A549 (cell line): ENCODE measurements around the gene FUOM. TPM values are rescaled to one million over a fixed set of nuclear protein-coding genes. Genes with fewer than 3 reads are reported as not detected.

Experiments
- ATAC-seq, 2 experiments: fragments of 200-7000 bp in 1 of 2; fragments of >200 bp in 1 of 2; cut with Nextera tagmentation in 1 of 2; cut with Tn5 transposase in 1 of 2; 3 replicates each; pipeline versions ENCODE4 v1.8.0 to v1.9.1; 2018 to 2020; ENCODE audit warnings: mild to moderate bottlenecking in 1 of 2, moderate library complexity in 1 of 2
- CTCF ChIA-PET: fragments of 300-600 bp; sonication (Branson Sonifier 250); formaldehyde crosslinking; extraction: SDS; loops from one replicate; lab custom pipeline; 2021; ENCODE audit warnings: antibody characterized with exemption, inconsistent platforms; lab: Yijun Ruan, JAX
- POLR2A ChIA-PET: fragments of 350-600 bp; formaldehyde crosslinking; extraction: SDS; loops from one replicate; lab custom pipeline; 2021; ENCODE audit warnings: antibody characterized with exemption, inconsistent platforms; lab: Yijun Ruan, JAX
- DNase-seq, 2 experiments: peaks; one replicate each; pipeline versions ENCODE4 v3.0.0 to v3.0.0-alpha.2; 2011 to 2016; ENCODE audit warnings: low read depth in 1 of 2, low spot score in 1 of 2
- FAIRE-seq: peaks from 2 replicates; lab custom pipeline; 2011; peaks lifted over from hg19 to GRCh38; lab: Jason Lieb, UNC
- H3K27ac ChIP-seq, 2 experiments: fragments of >200 bp; sonication (Bioruptor Twin); formaldehyde crosslinking; 3 replicates each; pipeline ENCODE4 v1.5.1; 2016 to 2017
- H3K4me1 ChIP-seq: fragments of >200 bp; sonication (Bioruptor Twin); formaldehyde crosslinking; 3 replicates; pipeline ENCODE4 v1.6.1; 2016
- H3K4me2 ChIP-seq: fragments of >200 bp; sonication (Bioruptor Twin); formaldehyde crosslinking; 3 replicates; pipeline ENCODE4 v1.6.1; 2016
- H3K4me3 ChIP-seq: fragments of >200 bp; sonication (Bioruptor Twin); formaldehyde crosslinking; 3 replicates; pipeline ENCODE4 v1.5.1; 2016
- H3K9me3 ChIP-seq: fragments of >200 bp; sonication (Bioruptor Twin); formaldehyde crosslinking; 3 replicates; pipeline ENCODE4 v1.6.1; 2016
- ATOH8 ChIP-seq: fragments of 250-450 bp; sonication (Bioruptor Pico); IDR thresholded peaks from 2 replicates; pipeline ENCODE4 v1.5.0; 2020; ENCODE audit warnings: low read depth, mild to moderate bottlenecking, moderate library complexity
- CBX8 ChIP-seq: fragments of 200-600 bp; sonication (generic); IDR thresholded peaks from 2 replicates; pipeline ENCODE4 v1.6.1; 2016
- CEBPB ChIP-seq, 2 experiments: fragments of >200 bp in 1 of 2; sonication (Bioruptor Twin) in 1 of 2; formaldehyde crosslinking in 1 of 2; IDR thresholded peaks; 2 replicates each; pipeline ENCODE4 v1.6.1; 2012 to 2016
- CTCF ChIP-seq: fragments of >200 bp; sonication (Bioruptor Twin); formaldehyde crosslinking; IDR thresholded peaks from 3 replicates; pipeline ENCODE4 v1.5.1; 2016
- EP300 ChIP-seq, 2 experiments: fragments of >200 bp; sonication (Bioruptor Twin); formaldehyde crosslinking; IDR thresholded peaks; 2 replicates in 1 of 2; 3 replicates in 1 of 2; pipeline ENCODE4 v1.6.1; 2016 to 2017
- HDAC2 ChIP-seq: fragments of 200-600 bp; sonication (generic); IDR thresholded peaks from 2 replicates; pipeline ENCODE4 v1.6.1; 2016
- HES2 ChIP-seq: fragments of >200 bp; sonication (Bioruptor Twin); formaldehyde crosslinking; IDR thresholded peaks from 2 replicates; pipeline ENCODE4 v1.6.1; 2016
- HMGXB4 ChIP-seq: fragments of 250-450 bp; sonication (Bioruptor Pico); IDR thresholded peaks from 2 replicates; pipeline ENCODE4 v1.5.0; 2021; ENCODE audit warnings: mild to moderate bottlenecking, moderate library complexity, borderline replicate concordance
- HOXA7 ChIP-seq: fragments of 250-450 bp; sonication (Bioruptor Pico); IDR thresholded peaks from 2 replicates; pipeline ENCODE4 v1.5.0; 2020; ENCODE audit warnings: mild to moderate bottlenecking, moderate library complexity
- HOXB5 ChIP-seq: fragments of 250-450 bp; sonication (Bioruptor Pico); IDR thresholded peaks from 2 replicates; pipeline ENCODE4 v1.5.0; 2020; ENCODE audit warnings: mild to moderate bottlenecking, moderate library complexity
- JUN ChIP-seq, 2 experiments: fragments of >200 bp; sonication (Bioruptor Twin); formaldehyde crosslinking; IDR thresholded peaks; 2 replicates in 1 of 2; 3 replicates in 1 of 2; pipeline ENCODE4 v1.6.1; 2016 to 2017
- JUNB ChIP-seq: fragments of >200 bp; sonication (Bioruptor Twin); formaldehyde crosslinking; IDR thresholded peaks from 2 replicates; pipeline ENCODE4 v1.6.1; 2016
- MAFK ChIP-seq: fragments of 450-650 bp; IDR thresholded peaks from 2 replicates; pipeline ENCODE4 v1.6.1; 2014; ENCODE audit not compliant: partially characterized antibody
- MAZ ChIP-seq: fragments of 150-350 bp; IDR thresholded peaks from 2 replicates; pipeline ENCODE4 v1.6.1; 2014; ENCODE audit warnings: antibody characterized with exemption, low read depth, low read length, borderline replicate concordance
- NFE2L2 ChIP-seq: fragments of 150-350 bp; conservative IDR thresholded peaks from 2 replicates; pipeline ENCODE4 v1.6.1; 2014; ENCODE audit warnings: low read length
- PHF8 ChIP-seq: fragments of 200-600 bp; sonication (generic); IDR thresholded peaks from 2 replicates; pipeline ENCODE4 v1.6.1; 2016; ENCODE audit warnings: low read depth, mild to moderate bottlenecking, antibody characterized with exemption, moderate library complexity, borderline replicate concordance
- RAD21 ChIP-seq, 2 experiments: fragments of >200 bp in 1 of 2; sonication (Bioruptor Twin) in 1 of 2; formaldehyde crosslinking in 1 of 2; IDR thresholded peaks in 1 of 2; conservative IDR thresholded peaks in 1 of 2; 2 replicates in 1 of 2; 3 replicates in 1 of 2; pipeline ENCODE4 v1.6.1; 2012 to 2018; ENCODE audit warnings: inconsistent platforms in 1 of 2
- RFX5 ChIP-seq: fragments of 450-650 bp; IDR thresholded peaks from 2 replicates; pipeline ENCODE4 v1.7.1; 2014; ENCODE audit warnings: antibody characterized with exemption, mild to moderate bottlenecking, moderate library complexity
- ZNF302 ChIP-seq: fragments of 250-450 bp; sonication (Bioruptor Pico); IDR thresholded peaks from 2 replicates; pipeline ENCODE4 v1.9.0; 2021; ENCODE audit warnings: inconsistent platforms, mild to moderate bottlenecking, moderate library complexity
- ZSCAN20 ChIP-seq: fragments of 250-450 bp; sonication (Bioruptor Pico); IDR thresholded peaks from 2 replicates; pipeline ENCODE4 v1.8.0; 2022; ENCODE audit warnings: mild to moderate bottlenecking, moderate library complexity
- WGBS: methylation state at CpG from one replicate; pipeline ENCODE4 v1.1.6; 2017; ENCODE audit errors: missing lambda C conversion rate; 5-methylcytosine and 5-hydroxymethylcytosine counted together
- polyA plus RNA-seq, 4 experiments: library from polyadenylated mRNA; depleted of rRNA in 3 of 4; stranded (reverse); fragments of >200 nt; fragmentation: RNase III in 1 of 4; extraction: RNeasy Plus Mini Kit Qiagen cat#74134 plus additional on column Dnase treatment in 1 of 4; gene quantifications; 2 replicates in 3 of 4; 3 replicates in 1 of 4; pipeline ENCODE4 v1.2.3, GENCODE V29; 2011 to 2017

FUOM gene
- polyA plus RNA-seq, 2 of the 4 experiments (the other 2 are of a cell fraction) = 6.8 to 8.1 TPM

GRCh38 chr10:133307776-133308420, 49.9 kb downstream of the FUOM start:
- Histone ChIP-seq H3K4me1 (peaks cover 14% of the 10 kb centered on the region), H3K4me3 (peak overlapping the region; percentile 94), H3K4me2 (peak overlapping the region; percentile 98), H3K9me3 (no peaks in the 10 kb centered on the region), H3K27ac (peak overlapping the region; percentile 92 to 97)
- CTCF ChIA-PET = interaction anchor here (0.8 to 2.9 kb wide), 22 partner anchors 8 to 149 kb away, joined by 3 to 22 read pairs (median 6); partner anchors contain the start of gene ADAM8
- TF ChIP-seq CBX8 (no peak), RAD21 (conservative IDR thresholded peaks at IDR 0.05 in 1 of 2, IDR thresholded peaks at IDR 0.05 in 1 of 2) (peak in 1 of 2 experiments; percentile 17; a peak in 1 of 5 replicates), JUNB (no peak), CTCF (peak; percentile 68), PHF8 (peak; percentile 24; the same call in 1 of the 2 replicates), MAFK (peak; percentile 32)
- ATAC-seq (peak; percentile 67 to 76), DNase-seq (peak; percentile 61 to 86), FAIRE-seq (no peak)
- WGBS = 2% methylated on average over 25 of the region's 25 CpGs
- POLR2A ChIA-PET = interaction anchor here (0.9 kb wide), 1 partner anchor 49 kb away, joined by 3 read pairs; no protein-coding TSS in a partner anchor

- Histone ChIP-seq H3K9me3 (no peaks in the 10 kb centered on the region), H3K4me3 (no peak overlapping the region; the same call in 2 of the 3 replicates), H3K4me2 (peak overlapping the region; percentile 98), H3K4me1 (peaks cover 14% of the 10 kb centered on the region), H3K27ac (no peak overlapping the region)
- no peak for ATAC-seq
- WGBS = 88% methylated on average over 17 of the region's 17 CpGs
- POLR2A ChIA-PET = no interaction called here
- CTCF ChIA-PET = interaction anchor here (1.0 to 2.9 kb wide), 19 partner anchors 9 to 164 kb away, joined by 3 to 22 read pairs (median 8); partner anchors contain the start of gene ADAM8
- no peak for FAIRE-seq
- DNase-seq = no peak
- TF ChIP-seq ZNF302 = no peak
- no peak for TF ChIP-seq RFX5
- TF ChIP-seq HOXB5 (CRISPR knock-in tag) = no peak
- no peak for TF ChIP-seq CEBPB (IDR thresholded peaks at IDR 0.05)
- TF ChIP-seq HES2 = no peak
- TF ChIP-seq MAZ = no peak
- TF ChIP-seq NFE2L2 = no peak
- no peak for TF ChIP-seq EP300 (IDR thresholded peaks at IDR 0.05)
- TF ChIP-seq ZSCAN20 = no peak
- TF ChIP-seq RAD21 (conservative IDR thresholded peaks at IDR 0.05 in 1 of 2, IDR thresholded peaks at IDR 0.05 in 1 of 2) = no peak
- TF ChIP-seq ATOH8 (CRISPR knock-in tag) = no peak
- no peak for TF ChIP-seq HDAC2
- TF ChIP-seq JUN (IDR thresholded peaks at IDR 0.05) = no peak
- TF ChIP-seq HMGXB4 (CRISPR knock-in tag) = no peak
- no peak for TF ChIP-seq HOXA7 (CRISPR knock-in tag)
These were observed 50.9 kb downstream of the FUOM start for GRCh38 chr10:133306941-133307379.
